B cell (primary cell): ENCODE results near the gene RICTOR.

Experiments
- EZH2 ChIP-seq: IDR thresholded peaks from 2 replicates; pipeline ENCODE4 v1.6.1; 2012; ENCODE audit warnings: borderline replicate concordance, low read depth, mild to moderate bottlenecking, moderate library complexity, low read length; ENCODE audit not compliant: insufficient read depth, poor library complexity, severe bottlenecking
- TF ChIP-seq, protein P1 (sequence below): fragments of 200-600 bp; IDR thresholded peaks from one replicate; pipeline ENCODE4 v1.8.0; 2022; ENCODE audit warnings: antibody characterized with exemption, mild to moderate bottlenecking

DNA sequence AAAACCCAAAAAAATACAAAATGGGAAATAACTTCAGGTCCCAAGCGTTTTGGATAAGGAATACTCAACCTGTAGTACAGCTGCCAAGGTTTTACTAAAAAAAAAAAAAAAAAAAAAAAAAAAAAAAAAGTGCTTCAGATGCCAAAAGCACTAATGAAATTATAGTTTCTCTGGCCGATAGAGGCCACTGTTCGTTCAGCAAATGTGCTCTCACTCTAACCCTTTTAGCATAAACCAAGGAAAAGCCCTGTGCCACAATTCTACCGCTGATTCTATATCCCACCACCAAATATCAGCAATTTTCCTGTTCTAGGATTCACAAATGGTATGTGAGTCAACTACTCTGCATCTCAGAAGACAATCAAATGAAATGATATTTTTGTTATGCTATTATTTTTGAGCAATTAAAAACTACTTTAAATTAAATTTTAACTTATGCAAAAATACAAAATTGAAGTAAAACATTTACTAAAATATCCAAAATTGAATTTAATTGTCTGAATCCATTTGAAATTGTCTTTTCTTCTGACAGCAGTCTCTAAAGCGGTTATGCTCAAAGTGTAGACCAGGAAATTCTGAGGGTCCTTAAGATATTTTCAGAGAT lies 79.8 kb downstream of the RICTOR start:
- TF ChIP-seq EZH2 = no peak
- TF ChIP-seq, protein P1, sequence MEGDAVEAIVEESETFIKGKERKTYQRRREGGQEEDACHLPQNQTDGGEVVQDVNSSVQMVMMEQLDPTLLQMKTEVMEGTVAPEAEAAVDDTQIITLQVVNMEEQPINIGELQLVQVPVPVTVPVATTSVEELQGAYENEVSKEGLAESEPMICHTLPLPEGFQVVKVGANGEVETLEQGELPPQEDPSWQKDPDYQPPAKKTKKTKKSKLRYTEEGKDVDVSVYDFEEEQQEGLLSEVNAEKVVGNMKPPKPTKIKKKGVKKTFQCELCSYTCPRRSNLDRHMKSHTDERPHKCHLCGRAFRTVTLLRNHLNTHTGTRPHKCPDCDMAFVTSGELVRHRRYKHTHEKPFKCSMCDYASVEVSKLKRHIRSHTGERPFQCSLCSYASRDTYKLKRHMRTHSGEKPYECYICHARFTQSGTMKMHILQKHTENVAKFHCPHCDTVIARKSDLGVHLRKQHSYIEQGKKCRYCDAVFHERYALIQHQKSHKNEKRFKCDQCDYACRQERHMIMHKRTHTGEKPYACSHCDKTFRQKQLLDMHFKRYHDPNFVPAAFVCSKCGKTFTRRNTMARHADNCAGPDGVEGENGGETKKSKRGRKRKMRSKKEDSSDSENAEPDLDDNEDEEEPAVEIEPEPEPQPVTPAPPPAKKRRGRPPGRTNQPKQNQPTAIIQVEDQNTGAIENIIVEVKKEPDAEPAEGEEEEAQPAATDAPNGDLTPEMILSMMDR = peak; percentile 33
